Measurements from ENCODE around the gene ZNF853.

GRCh38 chr7:6589829-6590644 is 25.4 kb upstream of the ZNF853 start, which contains the start of gene INTS15:
- TF ChIP-seq CTCF (conservative IDR thresholded peaks at IDR 0.05; ENCODE audit: low read length) (no peak; the same call in 1 of the 2 replicates), EZH2phosphoT487 (IDR thresholded peaks at IDR 0.05; ENCODE audit: borderline replicate concordance, low read depth, low read length) (no peak)

All from OCI-LY7 (cell line).